Stimulated activated CD4-positive, alpha-beta T cell treated with anti-CD3 and anti-CD28 coated beads, Interleukin-1b, Interleukin-23, amount 100 ng/mL, for 48 hours (primary cell): ENCODE results near the gene CDKAL1.

Experiments used
- DNase-seq: peaks from one replicate; pipeline ENCODE4 v3.0.0-alpha.2; 2020

The CDKAL1 gene

GRCh38 chr6:20850686-20851416 lies 316.6 kb downstream of the CDKAL1 start:
- no peak for DNase-seq

GRCh38 chr6:20851795-20852194 lies 317.5 kb downstream of the CDKAL1 start:
- no peak for DNase-seq

- no peak for DNase-seq
Observed at GRCh38 chr6:20853828-20854227, 319.6 kb downstream of the CDKAL1 start.

- DNase-seq, result no peak
Observed at GRCh38 chr6:20856681-20857288, 322.5 kb downstream of the CDKAL1 start.

- no peak for DNase-seq
Observed at GRCh38 chr6:20861481-20861880, 327.2 kb downstream of the CDKAL1 start.

GRCh38 chr6:20866036-20866435 lies 331.8 kb downstream of the CDKAL1 start:
- DNase-seq, result no peak

- DNase-seq, result no peak
Observed at GRCh38 chr6:20866935-20867703, 332.9 kb downstream of the CDKAL1 start.

- DNase-seq, result no peak
Observed at GRCh38 chr6:20868397-20869096, 334.3 kb downstream of the CDKAL1 start.

- no peak for DNase-seq
Observed at GRCh38 chr6:20870021-20870420, 335.8 kb downstream of the CDKAL1 start.

GRCh38 chr6:20870493-20870892 lies 336.2 kb downstream of the CDKAL1 start:
- no peak for DNase-seq

GRCh38 chr6:20873425-20874190 lies 339.4 kb downstream of the CDKAL1 start:
- no peak for DNase-seq

- DNase-seq, result no peak
Observed at GRCh38 chr6:20875369-20875963, 341.2 kb downstream of the CDKAL1 start.

GRCh38 chr6:20876036-20876435 lies 341.8 kb downstream of the CDKAL1 start:
- no peak for DNase-seq

- DNase-seq, result no peak
Observed at GRCh38 chr6:20876561-20876960, 342.3 kb downstream of the CDKAL1 start.

GRCh38 chr6:20877008-20877937 lies 343.0 kb downstream of the CDKAL1 start:
- peak; percentile 45 for DNase-seq

- no peak for DNase-seq
Observed at GRCh38 chr6:20879121-20879520, 344.9 kb downstream of the CDKAL1 start.

GRCh38 chr6:20879526-20879925 lies 345.3 kb downstream of the CDKAL1 start:
- no peak for DNase-seq

- no peak for DNase-seq
Observed at GRCh38 chr6:20881365-20881764, 347.1 kb downstream of the CDKAL1 start.

GRCh38 chr6:20882014-20882413 lies 347.8 kb downstream of the CDKAL1 start:
- DNase-seq, result no peak

GRCh38 chr6:20885076-20885475 lies 350.8 kb downstream of the CDKAL1 start:
- no peak for DNase-seq

GRCh38 chr6:20891161-20891560 lies 356.9 kb downstream of the CDKAL1 start:
- no peak for DNase-seq
